Measurements from ENCODE around the gene LMAN1L. TPM values are rescaled to one million over a fixed set of nuclear protein-coding genes. Genes with fewer than 3 reads are reported as not detected.

The LMAN1L gene
- total RNA-seq, 3 donors from 2014 or later = 0.15 TPM; not detected in 2

GRCh38 chr15:74801311-74801997 lies 11.2 kb upstream of the LMAN1L start:
- Histone ChIP-seq H3K9me3 (no peaks in the 10 kb centered on the region), H3K27me3 (no peaks in the 10 kb centered on the region), H3K4me1 (peaks cover 4 to 19% of the 10 kb centered on the region in 2 donors), H3K27ac (no peak overlapping the region), H3K4me3 (no peak overlapping the region), H3K36me3 (peaks cover 12% of the 10 kb centered on the region)
- no peak for DNase-seq (ENCODE audit: low spot score in 2 of 2)
- TF ChIP-seq POLR2A (IDR thresholded peaks at IDR 0.05) (no peak), CTCF (IDR thresholded peaks at IDR 0.05) (no peak), POLR2AphosphoS5 (IDR thresholded peaks at IDR 0.05) (no peak)
- intact Hi-C loops (cut with DNase I; ENCODE audit: low total_unique reads) = no loop called here

- H3K27ac ChIP-seq = no peak overlapping the region
- DNase-seq (ENCODE audit: low spot score in 2 of 2) = no peak
- no peak for TF ChIP-seq CTCF (IDR thresholded peaks at IDR 0.05)
- no peak for TF ChIP-seq POLR2AphosphoS5 (IDR thresholded peaks at IDR 0.05)
- TF ChIP-seq POLR2A (IDR thresholded peaks at IDR 0.05) = no peak
- H3K9me3 ChIP-seq = no peaks in the 10 kb centered on the region
- intact Hi-C loops (cut with DNase I; ENCODE audit: low total_unique reads) = no loop called here
- H3K36me3 ChIP-seq = peaks cover 12% of the 10 kb centered on the region
- H3K4me1 ChIP-seq = peaks cover 4 to 19% of the 10 kb centered on the region in 2 donors
- H3K27me3 ChIP-seq = no peaks in the 10 kb centered on the region
- no peak overlapping the region for H3K4me3 ChIP-seq
These were observed 10.3 kb upstream of the LMAN1L start for GRCh38 chr15:74802290-74802689.

GRCh38 chr15:74802862-74803447 lies 9.7 kb upstream of the LMAN1L start:
- no peak for TF ChIP-seq POLR2AphosphoS5 (IDR thresholded peaks at IDR 0.05)
- TF ChIP-seq POLR2A (IDR thresholded peaks at IDR 0.05) = no peak
- TF ChIP-seq CTCF (IDR thresholded peaks at IDR 0.05) = no peak
- peaks cover 12% of the 10 kb centered on the region for H3K36me3 ChIP-seq
- no peak overlapping the region for H3K4me3 ChIP-seq
- H3K27ac ChIP-seq = no peak overlapping the region
- no peaks in the 10 kb centered on the region for H3K9me3 ChIP-seq
- H3K4me1 ChIP-seq = peaks cover 4 to 19% of the 10 kb centered on the region in 2 donors
- DNase-seq (ENCODE audit: low spot score in 2 of 2) = no peak
- H3K27me3 ChIP-seq = no peaks in the 10 kb centered on the region
- intact Hi-C loops (cut with DNase I; ENCODE audit: low total_unique reads) = no loop called here

- H3K4me3 ChIP-seq = no peak overlapping the region
- TF ChIP-seq POLR2AphosphoS5 (IDR thresholded peaks at IDR 0.05) = no peak
- TF ChIP-seq CTCF (IDR thresholded peaks at IDR 0.05) = no peak
- no peak for TF ChIP-seq POLR2A (IDR thresholded peaks at IDR 0.05)
- intact Hi-C loops (cut with DNase I; ENCODE audit: low total_unique reads) = no loop called here
- H3K27ac ChIP-seq = no peak overlapping the region
- H3K36me3 ChIP-seq = peaks cover 12% of the 10 kb centered on the region
- no peaks in the 10 kb centered on the region for H3K9me3 ChIP-seq
- H3K27me3 ChIP-seq = no peaks in the 10 kb centered on the region
- DNase-seq (ENCODE audit: low spot score in 2 of 2) = no peak
- peaks cover 1 to 2% of the 10 kb centered on the region in 2 donors for H3K4me1 ChIP-seq
These were observed 7.7 kb upstream of the LMAN1L start for GRCh38 chr15:74804935-74805334.

GRCh38 chr15:74807282-74807681 lies 5.4 kb upstream of the LMAN1L start:
- no peaks in the 10 kb centered on the region for H3K4me1 ChIP-seq
- no peak overlapping the region for H3K27ac ChIP-seq
- TF ChIP-seq POLR2AphosphoS5 (IDR thresholded peaks at IDR 0.05) (no peak), CTCF (IDR thresholded peaks at IDR 0.05) (no peak), POLR2A (IDR thresholded peaks at IDR 0.05) (no peak)
- H3K9me3 ChIP-seq = no peaks in the 10 kb centered on the region
- DNase-seq (ENCODE audit: low spot score in 2 of 2) = no peak
- intact Hi-C loops (cut with DNase I; ENCODE audit: low total_unique reads) = no loop called here
- no peaks in the 10 kb centered on the region for H3K27me3 ChIP-seq
- H3K36me3 ChIP-seq = peaks cover 3% of the 10 kb centered on the region
- no peak overlapping the region for H3K4me3 ChIP-seq

All from breast epithelium (tissue), 4 donors.